ENCODE results near the gene MUC5B. TPM values are rescaled to one million over a fixed set of nuclear protein-coding genes. Genes with fewer than 3 reads are reported as not detected.

The MUC5B gene
- total RNA-seq, 1 donor from 2014 or later = not detected

GRCh38 chr11:1205987-1206331, 16.9 kb upstream of the MUC5B start:
- TF ChIP-seq CTCF (IDR thresholded peaks at IDR 0.05; ENCODE audit: borderline replicate concordance) = no peak
- Histone ChIP-seq H3K27ac (replicated peaks) (no peak overlapping the region), H3K4me1 (peaks cover 7% of the 10 kb centered on the region), H3K36me3 (no peaks in the 10 kb centered on the region), H3K27me3 (ENCODE audit: low read depth) (peaks cover 73% of the 10 kb centered on the region), H3K4me3 (no peak overlapping the region), H3K9me3 (replicated peaks) (peaks cover 12% of the 10 kb centered on the region)
- intact Hi-C loops (cut with micrococcal nuclease) = loop anchor here (10.0 kb wide), 1 partner anchor 309 kb away; no protein-coding TSS in a partner anchor
- DNase-seq = no peak

GRCh38 chr11:1206391-1207271, 16.2 kb upstream of the MUC5B start:
- Histone ChIP-seq H3K27me3 (ENCODE audit: low read depth) (peaks cover 70% of the 10 kb centered on the region), H3K36me3 (no peaks in the 10 kb centered on the region), H3K4me1 (peaks cover 7% of the 10 kb centered on the region), H3K27ac (replicated peaks) (no peak overlapping the region), H3K4me3 (no peak overlapping the region), H3K9me3 (replicated peaks) (peaks cover 18% of the 10 kb centered on the region)
- DNase-seq = no peak
- intact Hi-C loops (cut with micrococcal nuclease) = loop anchor here (10.0 kb wide), 1 partner anchor 308 kb away; no protein-coding TSS in a partner anchor
- TF ChIP-seq CTCF (IDR thresholded peaks at IDR 0.05; ENCODE audit: borderline replicate concordance) = no peak

- intact Hi-C loops (cut with micrococcal nuclease) = loop anchor here (10.0 kb wide), 1 partner anchor 307 kb away; no protein-coding TSS in a partner anchor
- peaks cover 28% of the 10 kb centered on the region for H3K9me3 ChIP-seq (replicated peaks)
- DNase-seq = peak; percentile 7
Measured at GRCh38 chr11:1207401-1208143, 15.3 kb upstream of the MUC5B start.

GRCh38 chr11:1208144-1208393, 14.8 kb upstream of the MUC5B start:
- no peak overlapping the region for H3K4me3 ChIP-seq
- no peak for DNase-seq
- H3K27ac ChIP-seq (replicated peaks) = no peak overlapping the region
- H3K9me3 ChIP-seq (replicated peaks) = peaks cover 33% of the 10 kb centered on the region
- H3K27me3 ChIP-seq (ENCODE audit: low read depth) = peaks cover 59% of the 10 kb centered on the region
- peaks cover 3% of the 10 kb centered on the region for H3K4me1 ChIP-seq
- intact Hi-C loops (cut with micrococcal nuclease) = loop anchor here (10.0 kb wide), 1 partner anchor 307 kb away; no protein-coding TSS in a partner anchor
- no peaks in the 10 kb centered on the region for H3K36me3 ChIP-seq
- TF ChIP-seq CTCF (IDR thresholded peaks at IDR 0.05; ENCODE audit: borderline replicate concordance) = no peak

More at GRCh38 chr11:1207401-1208143, 15.3 kb upstream of the MUC5B start:
- H3K4me1 ChIP-seq = peaks cover 7% of the 10 kb centered on the region
- H3K36me3 ChIP-seq = no peaks in the 10 kb centered on the region
- H3K27me3 ChIP-seq (ENCODE audit: low read depth) = peaks cover 63% of the 10 kb centered on the region
- no peak overlapping the region for H3K27ac ChIP-seq (replicated peaks)
- no peak overlapping the region for H3K4me3 ChIP-seq
- TF ChIP-seq CTCF (IDR thresholded peaks at IDR 0.05; ENCODE audit: borderline replicate concordance) = no peak

GRCh38 chr11:1208394-1209261, 14.2 kb upstream of the MUC5B start:
- Histone ChIP-seq H3K36me3 (no peaks in the 10 kb centered on the region), H3K27ac (replicated peaks) (no peak overlapping the region), H3K4me3 (no peak overlapping the region), H3K4me1 (no peaks in the 10 kb centered on the region), H3K27me3 (ENCODE audit: low read depth) (peaks cover 53% of the 10 kb centered on the region), H3K9me3 (replicated peaks) (peaks cover 38% of the 10 kb centered on the region)
- intact Hi-C loops (cut with micrococcal nuclease) = loop anchor here (10.0 kb wide), 1 partner anchor 306 kb away; no protein-coding TSS in a partner anchor
- peak; percentile 7 for DNase-seq
- no peak for TF ChIP-seq CTCF (IDR thresholded peaks at IDR 0.05; ENCODE audit: borderline replicate concordance)
